NT2/D1 (cell line): ENCODE results near the gene CIB4.

Source experiments
- DNase-seq: peaks from one replicate; pipeline ENCODE4 v3.0.0-alpha.2; 2011; ENCODE audit warnings: low read depth, low spot score
- H3K27me3 ChIP-seq: 2 replicates; pipeline ENCODE4 v1.6.0; 2011; ENCODE audit warnings: mild to moderate bottlenecking; ENCODE audit not compliant: insufficient read length, insufficient read depth
- H3K36me3 ChIP-seq: 2 replicates; pipeline ENCODE4 v1.6.1; 2011; ENCODE audit warnings: mild to moderate bottlenecking, low read length, mixed read lengths; ENCODE audit not compliant: insufficient read depth, insufficient read length
- H3K4me1 ChIP-seq: 2 replicates; pipeline ENCODE4 v1.5.1; 2011; ENCODE audit not compliant: insufficient read depth, insufficient read length
- H3K4me3 ChIP-seq: 2 replicates; pipeline ENCODE4 v1.5.1; 2011; ENCODE audit warnings: low read depth; ENCODE audit not compliant: insufficient read length
- H3K9ac ChIP-seq: 2 replicates; pipeline ENCODE4 v1.6.0; 2011; ENCODE audit warnings: low read depth; ENCODE audit not compliant: insufficient read length
- H3K9me3 ChIP-seq: 2 replicates; pipeline ENCODE4 v1.5.1; 2011; ENCODE audit warnings: mild to moderate bottlenecking, low read length; ENCODE audit not compliant: insufficient read depth
- SUZ12 ChIP-seq: IDR thresholded peaks from 2 replicates; pipeline ENCODE4 v1.6.1; 2011; ENCODE audit not compliant: insufficient read length, insufficient read depth; ENCODE audit errors: extremely low read depth
- YY1 ChIP-seq: IDR thresholded peaks from 2 replicates; pipeline ENCODE4 v1.6.1; 2011; ENCODE audit not compliant: insufficient read length, insufficient read depth
- ZNF274 ChIP-seq: IDR thresholded peaks from 2 replicates; pipeline ENCODE4 v1.6.1; 2011; ENCODE audit warnings: mild to moderate bottlenecking, low read depth, low read length

Gene CIB4

DNA sequence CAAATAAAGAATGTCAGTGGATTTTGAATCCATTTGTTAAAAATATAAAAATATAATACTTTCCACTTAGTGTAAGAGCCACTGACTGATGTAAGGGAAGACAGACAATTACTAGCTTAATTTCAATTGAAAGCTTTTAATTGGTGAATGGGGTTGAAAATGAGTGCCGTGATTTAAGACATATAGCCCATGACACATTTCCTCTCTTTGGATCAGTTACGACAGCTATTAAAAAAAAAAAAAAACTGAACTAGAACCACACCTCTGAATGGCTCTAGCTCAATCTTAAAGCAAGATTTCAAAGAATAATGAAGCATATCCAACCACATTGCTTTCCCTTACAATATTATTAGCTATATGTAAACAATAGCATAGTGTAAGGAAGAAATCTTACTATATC is 44.0 kb downstream of the CIB4 start:
- Histone ChIP-seq H3K9ac (no peak overlapping the region), H3K9me3 (no peaks in the 10 kb centered on the region), H3K4me3 (no peak overlapping the region), H3K4me1 (no peaks in the 10 kb centered on the region), H3K27me3 (no peaks in the 10 kb centered on the region), H3K36me3 (no peaks in the 10 kb centered on the region)
- DNase-seq, result no peak
- TF ChIP-seq SUZ12 (no peak), ZNF274 (no peak), YY1 (no peak)

DNA sequence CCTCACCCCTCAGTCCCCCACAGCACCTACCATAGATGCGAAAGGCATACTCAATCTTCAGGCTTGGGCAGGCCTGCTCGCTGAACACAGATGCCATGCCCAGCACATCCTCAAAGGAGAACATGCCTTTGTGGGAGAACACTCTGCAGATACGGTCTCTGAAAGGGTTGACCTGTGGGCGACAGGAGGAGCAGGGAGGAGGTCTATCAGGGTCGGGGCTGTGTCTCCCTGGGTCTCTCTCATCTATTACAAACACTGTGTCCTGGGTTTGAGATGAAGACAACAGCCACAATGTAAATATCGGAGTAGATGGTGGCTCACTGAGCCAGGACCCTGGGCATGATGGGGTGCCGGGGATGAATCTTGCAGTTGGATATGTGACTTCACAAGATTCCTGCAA is 46.0 kb downstream of the CIB4 start:
- no peak for DNase-seq

DNA sequence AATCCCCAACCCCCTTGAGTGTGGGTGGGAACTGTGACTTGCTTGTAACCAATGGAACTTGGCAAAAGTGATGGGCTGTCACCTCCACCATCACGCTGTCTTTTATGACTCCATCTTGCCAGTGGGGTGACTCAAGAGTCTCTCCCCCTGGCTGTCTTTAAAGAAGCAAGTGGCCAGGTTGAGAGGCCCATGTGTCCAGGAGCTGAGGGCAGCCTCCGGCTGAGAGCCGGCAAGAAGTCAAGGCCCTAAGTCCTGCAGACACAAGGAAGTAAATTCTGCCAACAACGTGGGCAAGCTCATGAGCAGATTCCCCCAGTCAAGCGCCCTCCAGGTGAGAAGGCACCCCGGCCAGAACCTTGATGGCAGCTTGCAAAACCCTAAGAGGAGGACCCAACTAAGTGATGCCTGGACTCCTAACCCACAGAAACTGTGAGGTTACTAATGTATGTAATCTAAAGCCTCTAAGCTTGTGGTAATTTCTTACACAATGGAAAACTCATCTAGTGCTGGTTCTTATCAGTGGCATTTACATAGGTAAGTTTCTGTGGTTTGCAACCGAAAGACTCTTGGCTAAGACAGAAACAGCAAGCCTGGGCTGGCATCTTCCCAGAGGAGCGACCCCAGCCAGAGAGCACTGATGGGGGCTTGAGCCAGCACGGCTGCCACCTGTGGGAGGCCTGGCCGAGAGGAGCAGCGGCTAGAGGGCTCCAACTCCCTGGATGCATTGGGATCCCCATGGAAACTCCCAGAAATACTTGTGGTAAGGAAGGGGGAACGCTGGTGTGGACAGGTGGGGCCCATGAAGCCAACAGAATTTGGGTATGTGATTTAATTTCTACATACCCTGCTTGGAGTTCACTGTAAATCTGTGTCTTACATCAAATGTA is 49.3 kb downstream of the CIB4 start:
- no peaks in the 10 kb centered on the region for H3K36me3 ChIP-seq
- H3K9me3 ChIP-seq, result no peaks in the 10 kb centered on the region
- peaks cover 13% of the 10 kb centered on the region for H3K27me3 ChIP-seq
- no peak for DNase-seq
- no peak overlapping the region for H3K4me3 ChIP-seq
- peaks cover 6% of the 10 kb centered on the region for H3K4me1 ChIP-seq
- H3K9ac ChIP-seq, result no peak overlapping the region
- TF ChIP-seq ZNF274 (no peak), SUZ12 (no peak), YY1 (no peak)

More for the DNA sequence above, 46.0 kb downstream of the CIB4 start:
- Histone ChIP-seq H3K9me3 (no peaks in the 10 kb centered on the region), H3K27me3 (no peaks in the 10 kb centered on the region), H3K4me1 (peaks cover 6% of the 10 kb centered on the region), H3K4me3 (no peak overlapping the region), H3K9ac (no peak overlapping the region), H3K36me3 (no peaks in the 10 kb centered on the region)
- TF ChIP-seq SUZ12 (no peak), ZNF274 (no peak)

DNA sequence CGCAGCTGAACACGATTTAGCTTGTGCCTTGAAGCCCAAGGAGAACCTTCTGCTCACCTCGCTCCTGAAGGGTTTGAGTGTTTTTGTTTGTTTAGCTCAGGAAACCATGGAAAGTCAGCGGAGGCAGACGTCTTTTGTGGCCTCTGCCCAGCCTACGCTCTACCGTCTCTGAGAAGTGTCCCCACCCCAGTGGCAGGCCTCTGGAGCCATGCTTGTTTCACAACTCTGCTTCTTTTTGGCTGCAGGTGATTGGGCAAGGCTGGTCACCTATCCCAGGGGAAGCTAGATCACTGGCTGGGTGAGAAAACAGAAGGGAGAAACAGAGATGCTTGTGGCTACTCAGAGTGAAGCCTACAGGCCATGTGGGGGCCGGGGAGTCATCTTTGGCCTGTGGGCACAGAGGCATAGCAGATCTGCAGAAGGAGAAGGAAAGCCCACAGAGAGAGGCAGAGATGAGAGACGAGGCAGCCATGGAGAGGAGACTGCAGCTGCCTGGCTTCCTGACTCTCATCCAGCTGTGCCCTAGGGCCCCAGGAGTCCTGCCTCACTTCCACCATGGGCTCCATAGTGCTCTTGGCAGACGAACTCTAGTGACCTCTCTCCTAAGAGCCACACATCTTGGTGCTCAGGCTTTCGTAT is 50.1 kb downstream of the CIB4 start:
- Histone ChIP-seq H3K4me1 (peaks cover 6% of the 10 kb centered on the region), H3K9ac (no peak overlapping the region), H3K9me3 (no peaks in the 10 kb centered on the region), H3K4me3 (no peak overlapping the region), H3K36me3 (no peaks in the 10 kb centered on the region), H3K27me3 (peaks cover 13% of the 10 kb centered on the region)
- TF ChIP-seq YY1 (no peak), ZNF274 (no peak), SUZ12 (no peak)
- DNase-seq, result no peak

DNA sequence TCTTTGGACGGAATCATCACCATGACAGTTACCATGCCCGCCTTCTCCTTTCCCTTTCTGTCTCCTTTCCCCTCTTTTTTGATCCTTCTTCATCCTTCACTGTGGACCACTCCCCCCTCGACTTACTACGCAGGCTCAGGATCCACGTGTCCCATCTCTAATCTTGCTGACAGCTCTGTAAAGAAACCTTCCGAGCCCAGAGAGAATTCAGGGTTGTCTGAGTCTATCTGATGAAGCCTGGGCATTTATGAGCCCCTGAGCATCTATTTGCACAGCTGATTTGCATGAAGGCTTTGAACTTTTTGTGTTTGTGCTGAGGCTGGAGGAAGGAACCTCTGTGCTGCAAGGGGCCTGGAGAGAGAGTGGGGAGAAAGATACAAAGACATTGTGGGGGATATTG is 50.7 kb downstream of the CIB4 start:
- no peak for TF ChIP-seq SUZ12
- TF ChIP-seq ZNF274, result no peak
- no peak for TF ChIP-seq YY1
- no peaks in the 10 kb centered on the region for H3K36me3 ChIP-seq
- H3K9me3 ChIP-seq, result no peaks in the 10 kb centered on the region
- no peak for DNase-seq
- peaks cover 13% of the 10 kb centered on the region for H3K27me3 ChIP-seq
- no peak overlapping the region for H3K9ac ChIP-seq
- H3K4me3 ChIP-seq, result no peak overlapping the region
- peaks cover 6% of the 10 kb centered on the region for H3K4me1 ChIP-seq

DNA sequence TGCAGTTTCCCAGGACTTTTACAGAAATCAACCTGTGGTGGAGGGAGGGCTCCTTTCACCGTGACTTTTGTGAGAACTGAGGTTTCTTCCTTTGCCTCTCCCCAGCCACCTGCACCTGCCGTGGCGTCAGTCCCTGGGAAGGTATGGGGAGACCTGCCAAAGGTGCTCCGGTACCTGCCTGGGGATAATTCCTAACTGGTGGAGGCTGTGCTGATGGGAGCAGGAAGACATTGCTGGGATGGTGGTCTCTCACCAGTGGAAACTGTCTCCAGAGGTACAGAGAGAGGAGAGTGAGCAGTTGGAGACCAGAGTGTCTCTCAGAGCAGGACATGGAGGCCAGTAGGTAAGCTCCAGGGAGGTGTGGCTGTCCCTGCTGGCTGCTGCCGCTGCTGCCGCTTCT is 52.6 kb downstream of the CIB4 start:
- no peak overlapping the region for H3K9ac ChIP-seq
- peaks cover 6% of the 10 kb centered on the region for H3K4me1 ChIP-seq
- H3K27me3 ChIP-seq, result peaks cover 13% of the 10 kb centered on the region
- H3K9me3 ChIP-seq, result no peaks in the 10 kb centered on the region
- H3K36me3 ChIP-seq, result no peaks in the 10 kb centered on the region
- no peak for DNase-seq
- TF ChIP-seq SUZ12 (no peak), YY1 (no peak), ZNF274 (no peak)
- H3K4me3 ChIP-seq, result no peak overlapping the region

DNA sequence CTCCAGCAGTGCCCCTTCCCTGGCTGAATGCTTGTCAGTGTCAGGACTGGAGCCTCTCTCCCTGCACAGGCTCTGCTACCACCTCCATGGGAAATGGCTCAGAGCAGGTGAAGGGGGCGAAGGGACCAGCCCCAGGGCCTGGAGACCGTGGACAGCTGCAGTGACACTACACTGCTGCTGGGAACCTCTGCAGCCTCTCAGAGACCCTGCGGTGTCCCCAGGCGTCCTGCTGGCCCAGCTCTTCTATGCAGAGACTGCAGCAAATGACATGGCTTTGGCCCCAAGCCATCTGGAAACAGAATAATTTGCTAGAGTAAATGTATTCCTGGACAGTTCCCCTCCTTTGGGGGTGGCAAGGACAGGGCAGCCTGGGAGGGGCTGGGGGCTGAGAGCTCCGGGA is 53.2 kb downstream of the CIB4 start:
- H3K9me3 ChIP-seq, result no peaks in the 10 kb centered on the region
- TF ChIP-seq SUZ12 (no peak), YY1 (no peak), ZNF274 (no peak)
- H3K36me3 ChIP-seq, result no peaks in the 10 kb centered on the region
- H3K4me3 ChIP-seq, result no peak overlapping the region
- H3K4me1 ChIP-seq, result peaks cover 6% of the 10 kb centered on the region
- peaks cover 13% of the 10 kb centered on the region for H3K27me3 ChIP-seq
- DNase-seq, result no peak
- H3K9ac ChIP-seq, result no peak overlapping the region
